Fibroblast of lung (primary cell): ENCODE data around the gene INPP4A. TPM values are rescaled to one million over a fixed set of nuclear protein-coding genes. Genes with fewer than 3 reads are reported as not detected.

Experiments used
- DNase-seq, 2 donors: peaks; one replicate each; pipeline versions ENCODE4 v3.0.0 to v3.0.0-alpha.2; 2010; ENCODE audit warnings: low read depth in 2 of 2
- H2AFZ ChIP-seq: 2 replicates; pipeline ENCODE4 v1.5.1; 2012; ENCODE audit warnings: low read length, control low read depth, inconsistent platforms
- H3K27ac ChIP-seq: 2 replicates; pipeline ENCODE4 v1.5.1; 2011; ENCODE audit warnings: low read length, control low read depth; ENCODE audit not compliant: insufficient read depth
- H3K27me3 ChIP-seq: 2 replicates; pipeline ENCODE4 v1.5.1; 2011; ENCODE audit warnings: mild to moderate bottlenecking, low read length; ENCODE audit not compliant: control insufficient read depth, insufficient read depth
- H3K36me3 ChIP-seq: 2 replicates; pipeline ENCODE4 v1.5.1; 2011; ENCODE audit warnings: low read length; ENCODE audit not compliant: control insufficient read depth, insufficient read depth
- H3K4me1 ChIP-seq: 2 replicates; pipeline ENCODE4 v1.5.1; 2011; ENCODE audit warnings: low read length; ENCODE audit not compliant: control insufficient read depth, insufficient read depth; ENCODE audit errors: extremely low read depth
- H3K4me2 ChIP-seq: 2 replicates; pipeline ENCODE4 v1.5.1; 2011; ENCODE audit warnings: low read length, control low read depth; ENCODE audit not compliant: insufficient read depth; ENCODE audit errors: extremely low read depth
- H3K4me3 ChIP-seq, 4 experiments: fragments of 200-600 bp in 1 of 4; sonication (generic) in 1 of 4; replicated peaks in 1 of 4; 2 replicates each; pipeline ENCODE4 v1.5.1; 2011 to 2016; ENCODE audit warnings: low read length in 4 of 4, low read depth in 3 of 4, mild to moderate bottlenecking in 3 of 4, control low read depth in 2 of 4, inconsistent platforms in 1 of 4, mixed read lengths in 1 of 4; ENCODE audit not compliant: insufficient read depth in 1 of 4; ENCODE audit errors: control extremely low read depth in 1 of 4
- H3K79me2 ChIP-seq: 2 replicates; pipeline ENCODE4 v1.5.1; 2012; ENCODE audit warnings: mild to moderate bottlenecking, low read length, inconsistent platforms; ENCODE audit not compliant: control insufficient read depth, insufficient read depth
- H3K9ac ChIP-seq: 2 replicates; pipeline ENCODE4 v1.5.1; 2011; ENCODE audit warnings: mild to moderate bottlenecking, low read length, control low read depth; ENCODE audit not compliant: insufficient read depth
- H3K9me3 ChIP-seq: 2 replicates; pipeline ENCODE4 v1.5.1; 2012; ENCODE audit warnings: low read depth, low read length; ENCODE audit not compliant: control insufficient read depth, insufficient read depth
- H4K20me1 ChIP-seq: 2 replicates; pipeline ENCODE4 v1.5.1; 2011; ENCODE audit warnings: low read length; ENCODE audit not compliant: control insufficient read depth, insufficient read depth; ENCODE audit errors: extremely low read depth
- EZH2 ChIP-seq: IDR thresholded peaks from 2 replicates; pipeline ENCODE4 v1.5.1; 2012; ENCODE audit warnings: low read length, control low read depth, mild to moderate bottlenecking; ENCODE audit errors: missing control alignments
- polyA plus RNA-seq, 2 donors: library from polyadenylated mRNA; depleted of rRNA in 1 of 2; stranded (reverse) in 1 of 2; unstranded in 1 of 2; fragments of >200 nt; gene quantifications; 2 replicates each; pipeline ENCODE4 v1.2.1, GENCODE V29; 2011 to 2012; ENCODE audit warnings: missing spikeins in 1 of 2
- total RNA-seq: library from RNA; depleted of rRNA; stranded (reverse); fragments of >200 nt; gene quantifications from 2 replicates; pipeline ENCODE4 v1.2.1, GENCODE V29; 2014
- TF ChIP-seq, protein P1 (sequence below), 2 donors: IDR thresholded peaks in 1 of 2; conservative IDR thresholded peaks in 1 of 2; 1 replicate in 1 of 2; 2 replicates in 1 of 2; pipeline ENCODE4 v1.5.1; 2011 to 2012; ENCODE audit warnings: low read length in 2 of 2, control low read depth in 1 of 2, inconsistent platforms in 1 of 2, low read depth in 1 of 2, mild to moderate bottlenecking in 1 of 2

The INPP4A gene
- total and polyA plus RNA-seq, 2 donors (not counting 1 experiment from before 2014, with no cell fraction given) = 10.2 to 26.1 TPM

GRCh38 chr2:98476192-98476868, 31.7 kb downstream of the INPP4A start:
- peaks cover 6% of the 10 kb centered on the region for H3K4me1 ChIP-seq
- H3K36me3 ChIP-seq = no peaks in the 10 kb centered on the region
- no peaks in the 10 kb centered on the region for H3K27me3 ChIP-seq
- no peak overlapping the region for H3K4me2 ChIP-seq
- no peak for TF ChIP-seq EZH2
- TF ChIP-seq, protein P1, sequence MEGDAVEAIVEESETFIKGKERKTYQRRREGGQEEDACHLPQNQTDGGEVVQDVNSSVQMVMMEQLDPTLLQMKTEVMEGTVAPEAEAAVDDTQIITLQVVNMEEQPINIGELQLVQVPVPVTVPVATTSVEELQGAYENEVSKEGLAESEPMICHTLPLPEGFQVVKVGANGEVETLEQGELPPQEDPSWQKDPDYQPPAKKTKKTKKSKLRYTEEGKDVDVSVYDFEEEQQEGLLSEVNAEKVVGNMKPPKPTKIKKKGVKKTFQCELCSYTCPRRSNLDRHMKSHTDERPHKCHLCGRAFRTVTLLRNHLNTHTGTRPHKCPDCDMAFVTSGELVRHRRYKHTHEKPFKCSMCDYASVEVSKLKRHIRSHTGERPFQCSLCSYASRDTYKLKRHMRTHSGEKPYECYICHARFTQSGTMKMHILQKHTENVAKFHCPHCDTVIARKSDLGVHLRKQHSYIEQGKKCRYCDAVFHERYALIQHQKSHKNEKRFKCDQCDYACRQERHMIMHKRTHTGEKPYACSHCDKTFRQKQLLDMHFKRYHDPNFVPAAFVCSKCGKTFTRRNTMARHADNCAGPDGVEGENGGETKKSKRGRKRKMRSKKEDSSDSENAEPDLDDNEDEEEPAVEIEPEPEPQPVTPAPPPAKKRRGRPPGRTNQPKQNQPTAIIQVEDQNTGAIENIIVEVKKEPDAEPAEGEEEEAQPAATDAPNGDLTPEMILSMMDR (conservative IDR thresholded peaks at IDR 0.05 in 1 of 2, IDR thresholded peaks at IDR 0.05 in 1 of 2; ENCODE audit: low read depth in 1 of 2, low read length in 2 of 2) = no peak
- H3K4me3 ChIP-seq = no peak overlapping the region
- no peaks in the 10 kb centered on the region for H3K9me3 ChIP-seq
- no peaks in the 10 kb centered on the region for H4K20me1 ChIP-seq
- H2AFZ ChIP-seq = no peak overlapping the region
- DNase-seq = no peak
- H3K27ac ChIP-seq = no peak overlapping the region
- H3K9ac ChIP-seq = no peak overlapping the region
- no peaks in the 10 kb centered on the region for H3K79me2 ChIP-seq

DNA sequence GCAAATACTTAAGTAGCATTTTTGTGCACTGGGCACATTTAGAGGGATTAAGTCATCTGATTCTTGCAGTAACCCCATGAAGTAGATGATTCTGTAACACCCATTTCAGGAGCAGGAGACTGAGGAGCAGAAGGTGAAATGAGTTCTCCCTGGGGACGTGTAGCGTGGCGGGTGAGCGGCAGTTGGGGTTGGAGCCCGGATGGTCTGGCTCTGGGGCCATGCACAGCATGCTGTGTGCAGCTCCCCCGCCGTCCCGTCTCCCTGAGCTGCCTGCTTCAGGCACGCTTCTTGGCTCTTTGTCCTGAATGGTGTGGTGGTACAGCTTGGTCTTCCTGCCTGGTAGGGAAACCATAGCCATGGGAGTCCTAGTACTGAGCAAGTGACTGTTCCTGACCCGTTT, 32.4 kb downstream of the INPP4A start:
- DNase-seq = no peak
- no peaks in the 10 kb centered on the region for H3K27me3 ChIP-seq
- H3K36me3 ChIP-seq = no peaks in the 10 kb centered on the region
- no peaks in the 10 kb centered on the region for H3K79me2 ChIP-seq
- TF ChIP-seq, protein P1 (conservative IDR thresholded peaks at IDR 0.05 in 1 of 2, IDR thresholded peaks at IDR 0.05 in 1 of 2; ENCODE audit: low read depth in 1 of 2, low read length in 2 of 2) = no peak
- no peak for TF ChIP-seq EZH2
- H3K9me3 ChIP-seq = no peaks in the 10 kb centered on the region
- H4K20me1 ChIP-seq = no peaks in the 10 kb centered on the region
- H3K4me3 ChIP-seq = no peak overlapping the region
- no peak overlapping the region for H3K27ac ChIP-seq
- no peak overlapping the region for H3K4me2 ChIP-seq
- no peak overlapping the region for H3K9ac ChIP-seq
- peaks cover 6% of the 10 kb centered on the region for H3K4me1 ChIP-seq
- H2AFZ ChIP-seq = no peak overlapping the region

DNA sequence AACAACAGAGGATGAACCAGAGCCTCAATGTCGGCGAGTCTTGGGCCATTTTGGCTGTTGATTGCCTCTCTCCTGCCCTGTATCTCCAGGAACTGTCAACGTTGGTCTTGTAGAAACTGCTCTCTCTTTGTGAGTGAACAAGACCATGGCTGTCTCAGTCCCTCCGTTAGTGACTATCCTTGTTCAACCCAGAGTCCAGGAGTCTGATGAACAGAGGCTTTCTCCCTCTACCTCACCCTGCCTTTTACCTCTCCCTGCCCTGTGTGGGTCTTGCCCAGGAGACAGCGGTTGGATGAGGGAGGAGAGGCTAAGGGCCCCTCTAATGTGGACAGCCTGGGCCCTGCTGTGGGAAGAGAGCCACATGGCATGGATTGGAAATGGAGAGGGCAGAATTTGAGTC, 32.8 kb downstream of the INPP4A start:
- Histone ChIP-seq H3K4me3 (no peak overlapping the region), H3K4me2 (no peak overlapping the region), H3K9ac (no peak overlapping the region), H2AFZ (no peak overlapping the region), H3K79me2 (no peaks in the 10 kb centered on the region), H3K27ac (no peak overlapping the region), H3K9me3 (no peaks in the 10 kb centered on the region), H3K4me1 (peaks cover 6% of the 10 kb centered on the region), H4K20me1 (no peaks in the 10 kb centered on the region), H3K36me3 (no peaks in the 10 kb centered on the region), H3K27me3 (no peaks in the 10 kb centered on the region)
- TF ChIP-seq, protein P1 (conservative IDR thresholded peaks at IDR 0.05 in 1 of 2, IDR thresholded peaks at IDR 0.05 in 1 of 2; ENCODE audit: low read depth in 1 of 2, low read length in 2 of 2) = no peak
- no peak for TF ChIP-seq EZH2
- DNase-seq = no peak
